Parathyroid adenoma (tissue), 2 donors: ENCODE data around the gene RNF227.
A peak's percentile ranks its signal among the peaks of the same experiment; 100 is the strongest.

Experiments
- H2AFZ ChIP-seq: fragments of 300-600 bp; sonication (generic); one replicate; pipeline ENCODE4 v1.7.0; 2017; ENCODE audit warnings: antibody characterized with exemption, mild to moderate bottlenecking
- H3K27ac ChIP-seq: fragments of 300-600 bp; sonication (generic); one replicate; pipeline ENCODE4 v1.7.0; 2017
- H3K27me3 ChIP-seq: fragments of 300-600 bp; sonication (generic); one replicate; pipeline ENCODE4 v1.7.0; 2017; ENCODE audit warnings: low read length; ENCODE audit not compliant: control insufficient read depth, insufficient read depth
- H3K36me3 ChIP-seq: fragments of 300-600 bp; sonication (generic); one replicate; pipeline ENCODE4 v1.7.0; 2017; ENCODE audit warnings: low read length; ENCODE audit not compliant: control insufficient read depth, insufficient read depth
- H3K4me1 ChIP-seq: fragments of 300-600 bp; sonication (generic); one replicate; pipeline ENCODE4 v1.7.0; 2017; ENCODE audit warnings: control low read depth
- H3K4me2 ChIP-seq: fragments of 300-600 bp; sonication (generic); one replicate; pipeline ENCODE4 v1.7.0; 2017; ENCODE audit warnings: low read length
- H3K4me3 ChIP-seq: fragments of 300-600 bp; sonication (generic); one replicate; pipeline ENCODE4 v1.7.0; 2017; ENCODE audit warnings: low read depth, low read length
- H3K79me2 ChIP-seq: fragments of 300-600 bp; sonication (generic); one replicate; pipeline ENCODE4 v1.7.0; 2017; ENCODE audit warnings: control low read depth
- H3K9ac ChIP-seq: fragments of 300-600 bp; sonication (generic); one replicate; pipeline ENCODE4 v1.7.0; 2017; ENCODE audit warnings: mild to moderate bottlenecking
- H3K9me3 ChIP-seq: fragments of 300-600 bp; sonication (generic); one replicate; pipeline ENCODE4 v1.7.0; 2017; ENCODE audit warnings: low read length; ENCODE audit not compliant: control insufficient read depth
- TF ChIP-seq, protein P1 (sequence below): fragments of 300-600 bp; sonication (generic); IDR thresholded peaks from one replicate; pipeline ENCODE4 v1.7.0; 2017; ENCODE audit warnings: antibody characterized with exemption, mild to moderate bottlenecking
- donor health status: primary hyperparathyroidism.

RNF227 gene

DNA sequence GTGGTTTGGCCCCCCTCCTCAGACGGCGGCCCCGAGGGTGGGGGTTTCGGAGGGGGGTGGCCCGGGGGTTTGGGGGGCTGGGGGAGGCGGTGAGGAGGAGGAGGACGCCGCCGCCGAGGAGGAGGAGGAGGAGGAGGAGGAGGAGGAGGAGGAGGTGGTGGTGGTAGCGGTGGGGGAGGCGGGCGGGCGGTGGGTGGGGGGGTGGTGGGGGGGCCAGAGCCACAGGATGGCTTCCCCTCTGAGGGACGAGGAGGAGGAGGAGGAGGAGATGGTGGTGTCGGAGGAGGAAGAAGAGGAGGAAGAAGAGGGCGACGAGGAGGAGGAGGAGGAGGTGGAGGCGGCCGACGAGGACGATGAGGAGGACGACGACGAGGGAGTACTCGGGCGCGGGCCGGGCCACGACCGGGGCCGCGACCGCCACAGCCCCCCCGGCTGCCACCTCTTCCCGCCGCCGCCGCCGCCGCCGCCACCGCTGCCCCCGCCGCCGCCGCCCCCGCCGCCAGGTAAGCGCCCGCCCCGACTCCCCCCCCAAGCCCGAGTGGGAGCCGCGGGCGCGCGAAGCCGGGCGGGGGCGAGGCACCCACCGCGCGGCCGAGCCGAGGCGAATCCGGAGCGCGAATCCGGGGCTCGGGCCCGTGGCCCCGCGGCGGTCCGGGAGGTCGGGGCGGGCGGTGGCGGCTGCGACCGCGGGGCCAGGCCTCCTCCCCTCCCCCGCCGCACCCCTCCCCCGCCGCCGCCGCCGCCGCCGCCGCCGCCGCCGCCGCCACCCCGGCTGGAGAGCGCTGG is 31.3 kb downstream of the RNF227 start:
- peaks cover 29% of the 10 kb centered on the region for H3K4me1 ChIP-seq
- H3K79me2 ChIP-seq: no peaks in the 10 kb centered on the region
- no peak overlapping the region for H2AFZ ChIP-seq
- no peaks in the 10 kb centered on the region for H3K27me3 ChIP-seq
- peak overlapping the region; percentile 85 for H3K27ac ChIP-seq
- no peaks in the 10 kb centered on the region for H3K36me3 ChIP-seq
- H3K9me3 ChIP-seq: no peaks in the 10 kb centered on the region
- H3K4me3 ChIP-seq: peak overlapping the region; percentile 81
- H3K4me2 ChIP-seq: no peak overlapping the region
- no peak overlapping the region for H3K9ac ChIP-seq
- TF ChIP-seq, protein P1, sequence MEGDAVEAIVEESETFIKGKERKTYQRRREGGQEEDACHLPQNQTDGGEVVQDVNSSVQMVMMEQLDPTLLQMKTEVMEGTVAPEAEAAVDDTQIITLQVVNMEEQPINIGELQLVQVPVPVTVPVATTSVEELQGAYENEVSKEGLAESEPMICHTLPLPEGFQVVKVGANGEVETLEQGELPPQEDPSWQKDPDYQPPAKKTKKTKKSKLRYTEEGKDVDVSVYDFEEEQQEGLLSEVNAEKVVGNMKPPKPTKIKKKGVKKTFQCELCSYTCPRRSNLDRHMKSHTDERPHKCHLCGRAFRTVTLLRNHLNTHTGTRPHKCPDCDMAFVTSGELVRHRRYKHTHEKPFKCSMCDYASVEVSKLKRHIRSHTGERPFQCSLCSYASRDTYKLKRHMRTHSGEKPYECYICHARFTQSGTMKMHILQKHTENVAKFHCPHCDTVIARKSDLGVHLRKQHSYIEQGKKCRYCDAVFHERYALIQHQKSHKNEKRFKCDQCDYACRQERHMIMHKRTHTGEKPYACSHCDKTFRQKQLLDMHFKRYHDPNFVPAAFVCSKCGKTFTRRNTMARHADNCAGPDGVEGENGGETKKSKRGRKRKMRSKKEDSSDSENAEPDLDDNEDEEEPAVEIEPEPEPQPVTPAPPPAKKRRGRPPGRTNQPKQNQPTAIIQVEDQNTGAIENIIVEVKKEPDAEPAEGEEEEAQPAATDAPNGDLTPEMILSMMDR: no peak

DNA sequence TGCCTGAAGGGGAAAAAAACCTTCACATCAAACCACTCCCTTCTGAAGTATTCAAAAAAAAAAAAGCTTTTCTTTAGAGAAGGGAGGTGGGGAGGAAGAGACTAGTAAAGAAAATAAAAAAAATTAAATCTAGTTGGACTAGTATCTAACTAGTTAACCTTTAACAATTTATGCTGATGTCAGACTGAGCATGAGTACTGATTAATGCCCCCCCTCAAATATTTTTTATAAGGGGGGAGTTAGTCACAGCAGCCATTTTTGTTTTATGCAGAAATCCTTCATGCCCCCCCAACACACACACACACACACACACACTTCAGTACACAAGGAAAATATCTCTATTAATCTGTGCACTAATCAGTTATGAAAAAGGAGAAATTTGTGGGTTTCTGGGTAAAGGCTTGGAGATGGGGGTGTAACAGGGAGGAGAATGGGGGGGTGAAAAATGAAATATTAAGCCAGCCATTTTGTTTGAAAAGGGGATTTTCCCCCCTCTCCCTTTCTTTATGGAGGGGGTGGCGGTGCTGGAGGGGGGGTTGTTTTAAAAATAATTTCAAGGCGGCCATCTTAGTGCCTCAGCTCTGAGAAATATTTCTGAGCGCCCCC is 32.2 kb downstream of the RNF227 start:
- Histone ChIP-seq H2AFZ (peak overlapping the region; percentile 44), H3K9me3 (no peaks in the 10 kb centered on the region), H3K9ac (no peak overlapping the region), H3K4me2 (peak overlapping the region; percentile 68), H3K27ac (peak overlapping the region; percentile 73), H3K36me3 (no peaks in the 10 kb centered on the region), H3K79me2 (no peaks in the 10 kb centered on the region), H3K27me3 (no peaks in the 10 kb centered on the region), H3K4me1 (peaks cover 21% of the 10 kb centered on the region), H3K4me3 (peak overlapping the region; percentile 8)
- TF ChIP-seq, protein P1: no peak

DNA sequence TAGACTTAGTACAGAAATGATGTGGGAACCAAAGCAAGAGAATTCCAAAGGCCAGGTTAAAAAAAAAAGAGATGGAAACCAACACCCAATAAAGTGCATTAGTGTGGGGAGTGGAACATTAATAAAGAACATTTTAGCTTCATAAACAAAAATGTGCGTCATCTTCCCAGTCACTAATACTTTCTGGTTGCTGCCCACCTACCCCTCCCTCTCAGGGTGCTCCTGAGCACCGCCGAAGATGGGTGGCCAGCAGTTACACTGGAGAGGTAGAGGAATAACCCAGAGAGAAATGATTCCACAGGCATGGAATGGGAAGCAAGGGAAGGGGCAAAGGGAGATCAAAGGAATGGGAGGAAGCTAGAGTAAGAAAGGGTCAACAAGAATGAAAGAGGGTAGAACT is 33.5 kb downstream of the RNF227 start:
- peak overlapping the region; percentile 73 for H3K27ac ChIP-seq
- H3K9ac ChIP-seq: no peak overlapping the region
- H3K4me2 ChIP-seq: no peak overlapping the region

DNA sequence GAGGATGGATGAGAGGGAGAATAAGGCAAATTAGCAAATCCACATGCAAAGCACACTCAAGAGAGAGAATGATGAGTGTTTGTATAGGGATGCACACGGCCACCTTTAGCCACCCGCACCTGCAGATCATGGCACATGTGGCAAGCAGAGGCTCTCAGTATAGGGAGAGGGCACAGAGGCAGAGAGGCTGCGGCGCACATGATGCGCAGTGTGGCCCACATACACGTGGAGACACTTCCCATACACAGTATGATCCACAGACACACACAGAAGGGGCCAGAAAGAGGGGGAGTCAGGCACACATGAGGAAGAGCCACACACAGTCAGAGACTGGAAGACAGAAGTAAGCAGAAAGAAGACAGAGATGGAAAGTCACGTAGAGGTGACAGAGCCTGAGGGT is 34.0 kb downstream of the RNF227 start:
- Histone ChIP-seq H3K27ac (peak overlapping the region; percentile 73), H3K36me3 (no peaks in the 10 kb centered on the region), H3K9ac (no peak overlapping the region), H2AFZ (peak overlapping the region; percentile 7), H3K4me3 (no peak overlapping the region), H3K4me2 (no peak overlapping the region), H3K27me3 (no peaks in the 10 kb centered on the region), H3K4me1 (peaks cover 11% of the 10 kb centered on the region), H3K9me3 (no peaks in the 10 kb centered on the region), H3K79me2 (no peaks in the 10 kb centered on the region)
- TF ChIP-seq, protein P1: no peak

More for the DNA sequence above, 33.5 kb downstream of the RNF227 start:
- TF ChIP-seq, protein P1: no peak
- Histone ChIP-seq H2AFZ (no peak overlapping the region), H3K79me2 (no peaks in the 10 kb centered on the region), H3K4me1 (peaks cover 12% of the 10 kb centered on the region), H3K4me3 (no peak overlapping the region), H3K36me3 (no peaks in the 10 kb centered on the region), H3K9me3 (no peaks in the 10 kb centered on the region), H3K27me3 (no peaks in the 10 kb centered on the region)
